ENCODE measurements around the gene POLG.
"Not testable (repeated sequence)": the region's sequence is repeated elsewhere in the genome, so short reads cannot be mapped to it uniquely, and the experiment has no call there.

POLG gene

DNA sequence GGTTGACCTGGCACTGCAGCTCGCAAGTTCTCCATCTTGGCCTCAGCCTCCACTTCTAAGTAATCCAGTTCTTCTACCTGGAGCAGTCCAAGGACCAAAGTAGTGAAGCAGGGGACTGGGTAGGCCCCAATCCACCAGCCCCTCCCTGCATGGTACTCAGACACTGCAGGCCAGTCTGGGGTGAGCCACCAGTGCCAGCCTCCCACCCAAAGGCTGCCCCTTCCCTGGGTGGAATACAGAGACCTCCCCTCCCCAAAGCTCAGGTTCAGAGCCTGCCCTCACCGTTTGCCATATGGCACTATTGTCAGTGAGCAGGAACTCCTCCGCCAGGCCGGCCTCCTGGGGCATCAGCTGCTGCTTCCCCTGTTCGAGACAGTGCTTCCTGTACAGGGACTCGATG, 10.8 kb downstream of the POLG start:
- DNase-seq = peak; percentile 38

DNA sequence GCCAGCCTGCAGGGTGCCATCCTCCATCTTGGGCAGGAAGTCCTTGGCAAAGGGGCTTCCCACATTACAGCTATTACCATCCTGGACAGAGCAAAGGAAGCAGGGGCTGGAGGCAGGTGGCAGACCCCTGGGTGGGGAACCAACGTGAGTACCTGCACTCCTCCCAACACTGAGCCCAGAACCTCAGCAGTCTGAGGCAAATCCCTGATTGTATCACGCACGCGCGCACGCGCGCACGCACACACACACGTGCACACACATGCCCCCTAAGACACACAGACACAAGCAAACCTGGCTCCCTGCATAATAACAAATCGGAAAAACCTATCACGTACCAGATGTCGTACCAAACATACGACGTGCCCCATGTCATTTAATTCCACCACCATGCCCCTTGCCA, 11.8 kb downstream of the POLG start:
- DNase-seq = no peak

DNA sequence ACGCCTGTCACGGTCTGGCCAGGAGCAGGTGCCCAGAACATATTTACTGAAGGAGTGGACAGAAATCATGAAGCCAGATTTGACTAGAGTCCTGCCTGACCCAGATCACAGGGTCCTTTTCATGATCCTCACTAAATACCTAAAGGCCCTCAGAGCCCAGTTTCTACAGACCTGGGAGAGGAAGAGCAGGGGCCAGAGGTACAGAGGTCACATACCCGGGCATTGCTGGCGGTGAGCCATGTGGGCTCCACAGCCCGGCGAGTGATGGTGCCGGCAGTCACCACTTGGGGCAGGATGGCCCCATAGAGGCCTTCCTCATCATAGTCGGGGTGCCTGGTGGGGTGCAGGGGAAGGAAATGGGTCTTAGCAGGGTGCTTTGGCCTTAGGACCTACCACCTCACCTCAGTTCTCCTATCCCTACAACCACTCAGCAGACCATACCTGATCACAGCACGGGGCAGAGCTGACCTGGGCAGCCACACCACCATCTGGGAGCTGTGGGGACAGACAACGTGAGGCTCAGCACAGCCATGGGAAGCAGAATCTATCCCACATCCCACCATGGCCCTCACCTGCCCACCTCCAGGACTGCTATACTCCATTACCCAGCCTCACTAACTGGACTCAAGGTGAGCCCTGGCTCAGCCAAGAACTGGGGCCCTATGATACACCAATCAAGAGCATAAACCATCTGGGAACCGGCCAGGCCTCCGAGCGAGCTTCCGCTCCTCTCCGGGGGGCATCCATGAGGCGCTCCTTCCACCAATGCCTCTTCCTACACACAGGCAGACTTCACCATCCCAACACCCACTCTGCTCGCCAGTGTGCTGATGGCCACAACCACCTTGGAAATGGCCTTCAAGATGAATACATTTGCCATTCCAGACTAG, 12.9 kb downstream of the POLG start:
- no peak for DNase-seq

DNA sequence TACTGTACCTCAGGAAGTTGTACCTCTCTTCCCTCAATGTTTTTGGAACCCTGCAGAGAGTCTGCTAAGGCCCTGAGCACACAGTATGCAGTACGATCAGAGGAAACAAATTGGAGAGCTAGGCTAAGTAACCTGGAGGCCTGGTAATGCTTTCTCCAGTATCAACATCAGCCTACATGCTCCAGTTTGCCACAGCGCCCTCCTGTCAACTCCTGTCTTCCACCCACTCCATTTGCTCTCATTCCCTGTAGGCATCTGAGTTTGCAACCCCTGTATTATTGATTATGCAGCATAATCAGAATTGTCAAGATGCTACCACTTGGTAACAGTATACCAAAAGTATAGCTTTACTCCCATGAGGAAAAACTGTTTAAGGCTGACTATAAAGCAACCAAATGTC, 14.4 kb downstream of the POLG start:
- no peak for DNase-seq

DNA sequence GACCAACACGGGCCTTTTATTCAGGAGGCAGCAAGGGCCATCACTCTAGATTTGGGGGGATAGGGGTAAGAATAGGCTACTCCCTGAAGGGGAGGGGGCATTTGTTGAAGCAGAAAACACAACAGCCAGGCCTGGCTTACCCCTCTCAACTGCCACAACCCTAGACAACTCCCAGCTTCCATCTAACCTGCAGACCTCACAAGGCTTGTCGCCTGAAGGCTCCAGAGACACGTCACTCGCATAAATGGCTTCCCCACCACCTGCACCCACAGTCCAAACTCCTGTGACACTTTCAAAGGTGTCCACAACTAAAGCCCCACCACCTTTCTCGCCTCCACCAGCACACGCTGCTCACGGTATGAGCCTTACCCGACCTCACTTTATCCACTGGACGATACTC, 14.9 kb downstream of the POLG start:
- DNase-seq = no peak

DNA sequence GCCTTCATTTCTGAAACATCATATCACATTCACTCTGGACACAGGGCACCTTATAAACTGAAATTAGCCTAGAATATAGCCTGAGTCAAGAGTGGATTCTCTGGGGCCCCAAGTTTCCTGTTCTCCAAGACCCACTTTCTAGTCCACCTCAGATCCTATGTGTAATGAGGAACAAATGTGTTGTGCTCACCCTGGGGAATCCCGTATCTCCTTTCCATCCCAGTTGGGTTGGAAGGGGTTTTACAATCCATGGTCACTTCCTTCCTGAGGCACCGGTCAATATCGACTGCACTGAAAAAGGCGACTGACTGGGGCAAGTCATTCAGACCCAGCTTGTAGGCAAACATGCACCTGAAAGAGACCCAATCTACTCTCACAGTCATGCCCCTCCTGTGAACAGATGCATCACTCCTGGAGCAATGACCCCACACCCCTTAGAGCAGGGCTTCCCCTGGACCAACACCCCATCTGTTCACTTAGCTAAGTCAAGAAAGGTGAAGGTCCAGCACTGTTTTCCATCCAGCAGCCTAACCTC, 17.4 kb downstream of the POLG start:
- no peak for DNase-seq

DNA sequence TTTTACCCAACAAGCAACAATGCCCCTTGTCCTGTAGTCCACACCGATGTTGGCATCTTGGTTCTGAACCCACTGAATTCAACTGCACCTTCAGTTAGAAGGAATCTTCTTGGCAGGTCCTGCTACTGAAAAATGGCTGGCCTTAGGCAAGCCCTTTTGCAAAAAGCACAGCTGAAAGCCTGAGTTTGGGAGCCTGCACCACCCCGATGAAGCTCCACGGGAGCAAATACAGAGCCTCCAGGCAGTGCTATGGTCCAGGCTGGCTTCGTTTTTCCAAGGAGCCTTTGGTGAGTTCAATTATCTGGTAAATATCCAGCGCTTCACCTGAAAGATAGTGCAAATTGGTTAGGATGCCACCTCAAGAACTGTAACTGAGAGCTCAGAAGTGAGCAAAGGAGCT, 18.1 kb downstream of the POLG start:
- no peak for DNase-seq

DNA sequence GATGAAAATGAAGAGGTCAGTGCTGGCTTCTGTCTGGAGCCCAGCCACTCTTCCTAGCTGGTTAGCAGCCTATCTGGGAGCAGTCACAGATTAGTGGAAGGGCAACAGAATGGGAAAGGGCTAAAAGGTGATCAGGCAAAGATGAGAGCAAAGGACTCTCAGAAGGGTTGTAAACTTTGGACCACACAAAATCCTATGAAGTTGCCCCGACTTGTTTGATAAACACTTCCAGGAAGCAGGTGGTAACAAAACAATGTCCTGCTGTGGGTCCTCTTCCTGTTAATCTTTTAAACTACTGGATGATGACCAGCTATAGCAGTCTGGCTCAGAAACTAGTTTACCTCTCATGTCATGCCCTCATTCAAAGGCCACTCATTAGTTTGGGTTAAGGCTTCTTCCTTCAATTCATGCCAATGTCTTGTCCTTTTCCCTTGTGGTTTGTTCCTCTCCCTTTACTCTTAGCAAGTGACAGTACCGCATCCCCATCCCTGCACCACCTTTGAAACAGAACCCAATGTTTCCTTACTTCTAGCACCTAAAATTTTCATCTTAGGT, 19.2 kb downstream of the POLG start:
- no peak for DNase-seq

DNA sequence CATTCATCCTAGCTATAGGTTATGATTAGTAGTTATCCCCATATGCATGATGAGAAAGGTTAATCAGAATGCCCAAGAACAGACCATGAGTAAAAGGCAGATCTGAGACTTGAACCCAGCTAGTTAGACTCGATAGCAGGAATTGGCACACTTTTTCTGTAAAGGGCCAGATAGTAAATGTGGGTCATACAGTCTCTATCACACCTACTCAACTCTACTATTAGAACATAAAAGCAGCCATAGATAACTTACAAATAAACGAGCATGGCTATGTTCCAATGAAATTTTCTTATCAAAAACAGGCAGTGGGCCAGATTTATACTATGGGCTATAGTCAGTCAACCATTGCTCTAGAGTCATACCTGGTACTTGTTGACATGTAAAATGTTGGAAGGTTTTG, 24.6 kb downstream of the POLG start:
- DNase-seq = no peak

DNA sequence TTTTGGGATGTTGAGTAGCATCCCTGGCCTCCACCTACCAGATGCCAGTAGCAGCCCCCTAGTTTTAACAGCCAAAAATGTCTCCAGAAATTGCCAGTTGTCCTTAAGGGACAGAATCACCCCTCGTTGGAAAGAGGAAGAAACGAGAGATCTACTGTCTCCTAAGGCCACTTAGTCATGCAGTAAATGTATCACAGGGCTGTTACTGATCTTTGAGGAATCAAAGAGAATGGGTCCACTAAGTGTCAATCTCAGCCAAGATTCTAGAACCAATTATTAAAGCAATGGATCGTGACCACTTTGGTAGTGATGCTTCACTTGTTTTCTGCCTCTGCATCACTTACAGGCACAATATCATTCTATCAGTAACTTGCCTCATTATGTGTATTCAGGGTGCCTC, 26.4 kb downstream of the POLG start:
- DNase-seq = no peak

DNA sequence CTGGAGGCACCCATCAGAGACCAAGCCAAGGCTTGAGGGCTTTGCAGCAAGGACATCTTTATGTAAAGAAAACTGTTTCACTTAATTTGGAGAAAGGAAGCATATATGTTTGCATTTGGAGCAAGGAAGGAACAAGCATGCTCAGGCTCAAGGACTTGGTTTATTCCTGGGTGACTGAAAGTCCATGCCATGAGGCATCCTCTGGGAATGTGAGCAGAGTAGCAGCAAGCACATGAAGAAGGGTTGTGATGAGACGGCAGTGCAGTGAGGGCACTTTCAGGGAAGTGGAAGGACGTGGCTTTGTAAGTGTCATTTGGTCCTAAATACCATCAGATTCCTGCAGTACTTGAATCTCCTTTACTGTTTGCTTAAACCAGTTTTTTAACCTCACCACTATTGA, 26.8 kb downstream of the POLG start:
- DNase-seq = no peak

DNA sequence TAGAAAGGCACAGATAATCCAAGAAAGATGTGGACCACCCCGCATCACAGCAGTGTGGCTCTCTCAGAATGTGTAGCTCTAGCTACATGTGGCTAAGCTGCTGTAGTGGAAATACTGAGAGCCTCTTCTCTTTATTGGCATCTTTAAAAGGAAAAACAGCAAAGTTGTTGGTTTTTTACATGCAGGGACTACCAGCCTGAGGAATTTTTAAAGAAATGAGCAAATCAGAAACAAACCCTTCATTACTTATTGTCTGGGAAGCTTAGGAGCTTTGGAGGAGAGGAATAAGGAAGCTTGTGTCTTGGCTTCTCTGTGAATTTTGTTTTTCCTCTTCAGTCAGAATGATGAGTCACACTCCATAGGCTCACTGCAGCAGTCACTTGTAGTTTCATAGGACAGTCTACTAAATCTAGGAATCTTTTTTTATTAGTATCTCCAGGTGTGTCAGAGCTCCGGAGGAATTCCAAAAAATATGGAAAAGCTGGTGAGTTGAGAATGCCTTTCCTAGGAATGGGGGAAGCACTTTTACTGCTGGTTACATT, 27.5 kb downstream of the POLG start:
- DNase-seq = no peak

DNA sequence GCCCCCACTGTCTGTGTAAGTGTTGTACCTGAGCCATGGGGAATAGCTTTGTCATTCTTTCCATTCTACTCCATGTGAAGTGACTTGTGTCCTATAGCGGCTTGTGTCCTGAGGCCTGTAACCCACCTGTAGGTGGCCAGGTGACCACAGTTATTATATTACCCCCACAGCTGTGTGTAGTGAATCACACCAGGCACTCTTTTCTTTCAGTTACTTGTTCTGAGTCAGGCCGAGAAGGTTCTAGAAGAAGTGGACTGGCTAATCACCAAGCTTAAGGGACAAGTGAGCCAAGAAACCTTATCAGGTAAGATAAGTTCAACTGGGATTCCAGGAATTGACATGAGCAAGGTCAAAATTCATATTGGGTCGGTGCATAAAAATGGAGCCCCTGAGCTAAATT, 29.2 kb downstream of the POLG start:
- DNase-seq = no peak

DNA sequence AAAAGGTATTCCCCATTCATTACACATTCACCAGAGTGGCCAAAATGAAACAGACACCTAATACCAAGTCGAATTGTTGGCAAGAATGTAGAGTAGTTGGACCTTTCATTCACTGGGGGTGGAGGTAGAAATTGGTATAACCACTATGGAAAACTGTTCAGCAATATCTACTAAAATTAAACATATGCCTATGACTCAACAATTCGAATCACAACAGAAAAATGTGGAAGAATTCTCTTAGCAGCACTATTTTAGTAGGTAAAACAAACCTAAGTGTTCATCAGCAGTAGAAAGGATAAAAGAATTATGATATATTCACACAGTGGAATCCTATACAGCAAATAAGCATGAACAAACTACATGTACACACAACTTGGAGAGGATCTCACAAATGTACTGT, 30.6 kb downstream of the POLG start:
- DNase-seq = no peak

DNA sequence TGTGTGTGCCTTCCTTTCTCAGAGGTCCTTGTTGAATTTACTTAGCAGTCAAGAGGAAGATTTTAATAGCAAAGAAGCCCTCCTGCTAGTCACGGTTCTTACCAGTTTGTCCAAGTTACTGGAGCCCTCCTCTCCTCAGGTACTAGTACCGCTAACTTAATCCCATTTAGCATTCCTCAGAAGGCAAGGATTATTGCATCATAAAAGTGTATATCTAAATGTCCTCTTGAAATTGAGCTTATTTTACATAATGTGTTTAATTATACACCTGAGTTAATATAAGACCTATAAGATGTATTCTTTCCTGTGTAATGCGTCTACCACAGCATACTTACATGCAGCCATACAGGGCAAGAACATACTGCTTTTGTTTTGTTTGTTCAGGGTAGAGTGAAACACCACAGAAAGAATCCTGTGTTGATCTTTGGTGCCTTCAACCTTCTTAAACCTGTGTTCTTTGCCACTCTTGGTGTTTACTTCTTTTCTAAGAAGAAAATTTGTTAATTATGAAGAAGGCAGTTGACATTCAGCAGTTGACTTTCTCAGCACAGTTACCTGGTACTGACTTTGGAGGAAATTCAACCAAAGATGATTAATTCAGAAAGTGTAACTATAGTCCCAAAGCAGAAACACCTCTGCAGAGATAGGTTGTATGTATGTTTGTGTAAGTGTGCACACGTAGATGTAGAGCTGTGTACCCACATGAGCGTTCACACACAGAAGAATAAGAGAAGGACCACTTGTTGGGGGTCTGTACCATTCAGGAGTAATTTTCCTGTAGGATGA, 33.1 kb downstream of the POLG start:
- DNase-seq = no peak

DNA sequence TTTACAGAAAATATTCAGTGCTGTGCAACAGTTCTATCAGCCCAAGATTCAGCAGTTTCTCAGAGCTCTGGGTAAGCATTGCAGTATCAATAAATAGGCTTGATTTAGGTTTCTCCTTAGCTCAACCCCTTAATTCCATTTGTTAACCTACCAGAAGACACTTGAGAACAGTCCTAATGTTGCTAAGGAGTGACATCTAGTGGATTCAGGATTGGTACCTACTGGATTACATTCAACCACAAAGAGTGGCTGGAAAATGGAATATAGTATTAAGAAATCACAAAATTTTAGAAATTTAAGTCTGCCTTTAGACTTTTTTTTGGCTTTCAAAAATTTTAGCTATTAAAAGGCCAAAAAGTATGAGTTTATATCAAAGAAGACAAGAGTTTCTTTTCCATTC, 34.7 kb downstream of the POLG start:
- no peak for DNase-seq

DNA sequence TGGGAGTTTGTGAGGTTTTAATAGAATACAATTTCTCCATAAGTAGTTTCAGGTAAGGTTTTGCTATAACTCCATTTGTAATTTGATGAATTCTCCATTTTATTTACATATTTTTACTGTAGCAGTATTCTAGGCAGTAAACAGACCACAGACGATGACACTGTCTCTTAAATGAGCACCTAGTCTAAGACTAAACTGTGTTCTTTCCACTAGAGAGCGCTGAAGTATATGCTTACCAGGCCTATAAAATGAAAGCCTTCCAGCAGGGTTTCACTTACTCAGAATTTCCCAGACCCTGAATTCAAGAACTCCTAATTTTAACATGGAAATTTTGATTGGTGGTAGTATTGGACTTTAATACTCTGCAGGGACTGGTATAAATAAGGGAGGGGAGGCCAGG, 41.6 kb downstream of the POLG start:
- DNase-seq = no peak

DNA sequence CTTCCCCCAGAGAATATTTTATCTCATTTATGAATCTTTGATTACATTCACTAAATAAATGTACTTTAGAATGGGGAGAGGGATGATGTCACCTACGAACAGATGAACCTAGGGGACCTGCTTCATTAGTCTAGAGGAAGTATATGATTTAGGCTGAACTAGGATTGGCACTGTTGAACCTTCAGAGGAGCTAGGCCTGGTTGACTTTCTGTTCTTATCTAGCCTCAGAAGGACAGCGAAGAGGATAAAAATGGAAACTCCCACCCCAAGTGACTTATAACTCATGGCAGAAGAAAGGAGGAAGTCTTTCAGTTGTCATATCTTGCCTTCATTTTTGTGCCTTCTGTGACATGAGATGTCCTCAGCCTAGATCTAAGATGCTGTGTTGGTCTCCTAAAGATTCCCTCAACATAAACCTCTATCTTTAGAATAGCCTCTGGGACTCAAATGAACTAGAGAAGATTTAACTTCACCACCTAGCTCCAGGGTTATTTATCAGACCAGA, 42.6 kb downstream of the POLG start:
- DNase-seq = no peak

DNA sequence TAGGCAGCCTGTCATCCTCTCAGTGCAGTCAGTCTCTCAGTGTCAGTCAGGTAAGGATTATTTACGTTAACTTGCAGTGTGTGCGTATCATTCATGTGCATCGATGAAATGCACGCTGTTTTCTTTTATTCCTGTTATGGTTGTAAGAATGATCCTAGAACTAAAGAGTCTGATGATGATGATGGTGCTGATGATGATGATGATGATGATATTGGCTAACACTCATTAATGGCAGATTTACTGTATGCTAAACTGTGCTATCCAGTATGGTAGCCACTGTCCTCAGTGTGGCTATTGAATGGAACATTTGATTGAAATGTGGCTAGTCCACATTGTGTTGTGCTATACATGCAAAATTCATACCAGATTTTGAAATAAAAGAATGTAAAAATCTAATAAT, 51.4 kb downstream of the POLG start:
- no peak for DNase-seq

DNA sequence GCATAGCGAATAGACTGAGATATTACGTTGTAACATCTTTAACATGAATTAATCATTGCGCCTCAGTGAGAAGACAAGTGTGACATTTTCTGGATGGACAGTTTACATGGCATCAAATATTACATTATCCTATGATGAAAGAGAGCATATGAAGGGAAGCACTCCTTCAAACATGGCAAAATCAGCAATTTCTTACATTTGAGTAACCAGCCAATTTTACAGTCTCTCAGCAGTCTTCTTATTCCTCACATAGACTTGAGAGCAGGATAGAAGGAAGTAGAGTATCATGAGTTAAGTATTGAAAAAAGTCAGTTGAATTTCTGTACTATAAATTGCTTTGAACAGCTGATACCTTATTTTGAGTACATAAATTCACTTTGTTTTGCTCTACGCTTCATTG, 52.0 kb downstream of the POLG start:
- no peak for DNase-seq

DNA sequence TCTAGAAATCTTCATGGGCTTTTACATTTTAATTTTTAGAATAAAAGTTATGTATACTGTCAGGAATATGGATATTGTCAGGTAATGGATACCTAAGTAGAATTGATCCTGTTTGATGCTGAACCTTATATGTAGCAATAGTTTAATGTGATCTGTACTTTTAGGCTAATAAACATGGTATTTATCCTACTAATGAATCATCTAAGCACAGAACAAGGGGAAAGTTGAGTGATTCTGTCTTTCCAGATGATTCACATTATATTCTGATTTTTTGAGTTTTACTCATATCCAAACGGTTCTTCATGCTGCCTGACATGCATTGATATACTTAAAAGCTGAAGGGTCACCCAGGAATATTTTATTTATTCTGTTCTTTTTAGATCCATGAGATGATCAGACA, 56.3 kb downstream of the POLG start:
- DNase-seq = no peak

DNA sequence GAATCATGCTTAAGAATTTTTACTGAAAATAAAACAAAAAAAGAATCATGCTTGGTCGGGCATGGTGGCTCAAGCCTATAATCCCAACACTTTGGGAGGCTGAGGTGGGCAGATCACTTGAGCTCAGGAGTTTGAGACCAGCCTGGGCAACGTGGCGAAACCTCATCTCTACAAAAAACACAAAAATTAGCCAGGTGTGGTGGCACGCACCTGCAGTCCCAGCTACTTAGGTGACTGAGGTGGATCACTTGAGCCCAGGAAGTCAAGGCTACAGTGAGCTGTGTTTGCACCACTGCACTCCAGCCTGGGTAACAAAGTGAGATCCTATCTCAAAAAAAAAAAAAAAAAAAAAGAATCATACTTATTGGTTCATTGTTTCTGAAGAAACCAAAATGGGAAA, 57.3 kb downstream of the POLG start:
- DNase-seq = not testable (repeated sequence)

All from NCI-H69 (cell line).